Stromal cell of bone marrow (primary cell): ENCODE data around the gene TMF1.

ENCODE experiments used
- DNase-seq: peaks from one replicate; pipeline ENCODE4 v3.0.0-alpha.2; 2012; ENCODE audit warnings: low read depth

The TMF1 gene

DNA sequence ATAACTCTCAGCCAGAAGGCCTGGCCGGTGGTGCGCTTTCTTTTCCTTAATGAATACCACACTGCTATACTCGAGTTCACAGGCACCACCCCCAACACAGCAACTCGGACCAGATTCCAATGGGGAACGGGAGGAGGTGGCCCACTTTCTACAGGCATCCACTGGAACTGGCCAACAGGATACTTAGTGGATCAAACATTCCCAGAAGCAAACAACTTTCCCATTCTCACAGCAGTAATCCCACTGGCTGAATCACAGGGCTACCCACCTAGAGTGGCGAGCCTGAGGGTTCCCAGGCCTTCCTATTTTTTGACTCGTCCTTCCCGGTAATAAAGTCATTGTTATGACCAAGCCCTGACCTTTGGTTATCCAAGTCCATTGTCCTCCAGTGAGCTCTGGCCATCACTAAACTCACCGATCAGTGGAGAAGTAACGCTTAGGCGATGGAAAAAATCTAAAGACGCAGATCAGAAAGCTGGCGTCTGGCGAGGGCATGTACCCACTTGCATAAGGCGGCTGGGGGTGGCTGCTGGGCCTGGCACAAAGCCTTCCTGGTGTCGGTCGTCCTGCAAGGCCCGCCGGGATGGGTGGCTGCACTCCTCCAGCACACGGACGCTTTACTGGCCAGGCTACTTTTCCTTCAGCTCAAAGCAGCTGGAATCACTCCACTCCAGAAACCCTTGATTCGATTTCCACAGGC lies 39.9 kb downstream of the TMF1 start:
- no peak for DNase-seq

DNA sequence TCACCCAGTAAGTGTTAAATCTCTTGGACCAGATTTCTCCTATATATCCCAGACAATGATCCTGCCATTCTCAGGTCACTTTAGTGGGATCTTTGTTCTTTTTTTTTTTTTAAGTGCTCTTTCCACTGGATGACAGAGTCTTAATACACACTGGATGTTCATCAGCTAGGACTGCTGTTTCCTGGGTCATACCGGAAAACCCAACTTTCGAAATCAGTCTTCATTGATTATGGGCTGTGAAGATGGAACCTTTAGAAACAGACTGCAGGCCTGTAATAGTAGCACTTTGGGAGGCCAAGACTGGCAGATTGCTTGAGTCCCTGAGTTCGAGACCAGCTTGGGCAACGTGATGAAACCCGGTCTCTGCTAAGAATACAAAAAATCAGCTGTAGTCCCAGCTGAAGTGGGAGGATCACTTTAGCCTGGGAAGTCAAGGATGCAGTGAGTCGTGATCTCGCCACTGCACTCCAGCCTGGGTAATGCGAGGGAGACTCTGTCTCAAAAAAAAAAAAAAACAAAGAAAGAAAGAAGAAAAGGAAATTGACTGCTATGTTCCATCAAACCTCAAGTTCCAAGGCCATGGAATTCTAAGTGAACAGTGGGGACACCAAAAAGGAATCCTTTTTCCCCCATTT lies 40.9 kb downstream of the TMF1 start:
- DNase-seq = no peak

DNA sequence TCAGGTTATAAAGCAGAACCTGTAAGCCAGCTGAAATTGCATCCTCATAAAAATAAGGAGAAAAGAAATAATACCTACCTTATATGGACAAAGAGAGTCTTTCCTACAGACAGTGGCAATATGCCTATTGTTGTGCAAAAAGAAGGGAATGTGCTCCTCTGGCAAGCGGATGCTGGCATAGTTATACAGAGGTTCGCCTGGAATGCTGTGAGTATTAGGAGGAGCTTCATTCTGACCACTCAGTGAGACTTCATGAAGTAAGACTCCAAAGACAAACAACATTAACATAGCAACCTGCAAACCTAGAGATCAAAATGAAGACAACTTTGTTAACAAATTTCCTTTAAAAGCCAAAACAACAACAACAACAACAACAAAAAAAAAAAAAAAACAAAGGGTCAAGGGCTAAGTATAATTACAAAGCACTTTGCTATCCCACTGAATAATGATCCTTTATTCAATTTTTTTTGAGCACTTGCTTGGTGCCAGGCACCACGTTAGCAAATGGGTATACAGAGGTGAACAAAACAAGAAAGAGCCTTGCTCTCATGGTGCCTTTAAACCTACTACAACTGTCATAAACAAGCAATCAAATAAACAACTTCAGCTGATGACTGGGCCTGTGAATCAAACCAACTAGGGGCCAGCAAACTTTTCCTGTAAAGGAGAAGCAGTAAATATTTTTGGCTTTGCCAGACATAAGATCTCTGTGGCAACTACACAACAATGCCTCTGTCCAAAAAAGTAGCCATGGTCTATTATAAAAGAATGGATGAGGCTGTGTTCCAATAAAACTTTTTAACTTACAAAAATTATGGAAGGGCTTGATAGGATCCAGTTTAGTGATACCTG lies 42.3 kb downstream of the TMF1 start:
- peak; percentile 68 for DNase-seq

DNA sequence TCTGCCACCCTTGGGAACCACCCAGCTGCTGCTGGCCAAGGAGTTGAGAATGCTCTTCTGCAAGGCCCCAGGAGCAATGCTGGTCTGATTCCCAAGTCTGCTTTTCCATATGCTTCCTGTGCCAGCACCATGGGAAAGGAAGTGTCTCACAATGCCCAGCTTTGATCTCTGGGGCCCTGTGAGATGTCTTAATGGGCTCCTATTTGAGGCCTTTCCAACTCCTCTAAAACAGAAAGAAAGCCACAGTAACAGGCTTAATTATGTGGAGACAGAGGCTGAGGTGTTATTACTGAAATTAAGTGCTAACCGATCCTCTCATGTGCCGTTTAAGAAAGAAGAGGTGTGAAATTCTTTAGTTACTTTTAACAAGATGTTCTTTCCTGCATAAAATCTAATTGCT lies 43.2 kb downstream of the TMF1 start:
- no peak for DNase-seq

DNA sequence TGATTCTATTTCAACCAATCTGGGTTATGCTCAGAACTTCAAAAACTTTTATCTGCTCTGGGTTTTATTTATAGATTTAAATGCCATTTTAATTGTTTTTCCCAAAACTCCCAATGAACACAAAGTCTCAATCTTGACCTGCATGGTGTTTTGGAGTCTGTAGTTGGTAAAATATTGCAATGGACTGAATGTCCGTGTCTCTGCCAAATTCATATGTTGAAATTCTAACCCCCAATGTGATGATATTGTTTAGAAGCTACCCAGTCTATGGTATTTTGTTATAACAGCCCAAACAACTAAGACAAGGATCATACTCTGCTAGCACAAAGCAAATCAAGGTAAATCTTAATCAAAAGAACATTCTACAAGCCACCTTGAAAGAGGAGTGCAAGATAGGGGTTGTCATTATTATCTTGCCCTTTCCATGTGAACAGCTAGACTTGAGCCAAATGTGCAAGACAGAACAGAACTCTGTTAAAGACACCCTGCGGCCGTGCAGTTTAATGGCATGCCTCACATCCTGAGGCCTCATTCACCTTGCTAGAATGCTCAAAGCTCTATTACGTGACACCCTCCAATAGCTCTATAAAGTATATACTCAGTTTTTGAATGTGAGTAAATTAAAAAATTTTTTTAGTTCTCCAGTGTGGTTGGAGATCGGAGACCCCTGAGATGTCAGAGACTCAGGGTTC lies 46.2 kb downstream of the TMF1 start:
- DNase-seq = no peak

DNA sequence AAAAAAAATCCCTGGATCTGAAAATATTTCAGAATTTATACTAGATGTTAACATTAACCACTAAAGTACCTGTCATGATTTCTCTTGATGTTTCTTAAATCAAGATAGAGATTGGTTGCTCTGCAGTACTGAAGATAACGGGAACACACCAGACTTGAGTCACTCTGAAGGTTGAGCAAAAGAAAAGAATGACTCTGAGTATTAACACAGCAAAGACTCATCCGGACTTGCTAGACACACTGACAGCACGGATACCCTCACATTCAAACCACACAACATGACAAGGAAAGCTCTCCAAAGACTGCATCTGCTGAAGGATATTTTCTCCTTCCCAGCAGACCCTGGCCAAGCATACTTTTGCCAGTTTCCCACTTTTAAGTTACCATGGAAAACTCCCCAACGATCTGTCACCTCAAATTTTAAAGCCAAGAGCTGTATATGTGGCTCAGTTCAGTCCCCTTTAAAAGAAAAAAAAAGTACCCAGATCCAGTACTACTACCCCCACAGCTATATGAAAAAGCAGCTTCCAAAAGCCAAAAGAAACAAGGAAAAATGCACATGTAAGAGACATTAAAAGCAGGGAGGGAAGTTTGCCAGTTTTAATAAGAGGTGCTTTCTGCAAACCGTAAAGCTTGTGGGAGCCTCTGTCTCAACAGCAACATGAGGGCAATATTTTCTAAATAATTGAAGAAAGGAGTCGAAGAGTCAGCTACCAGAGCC lies 46.9 kb downstream of the TMF1 start:
- DNase-seq = no peak

DNA sequence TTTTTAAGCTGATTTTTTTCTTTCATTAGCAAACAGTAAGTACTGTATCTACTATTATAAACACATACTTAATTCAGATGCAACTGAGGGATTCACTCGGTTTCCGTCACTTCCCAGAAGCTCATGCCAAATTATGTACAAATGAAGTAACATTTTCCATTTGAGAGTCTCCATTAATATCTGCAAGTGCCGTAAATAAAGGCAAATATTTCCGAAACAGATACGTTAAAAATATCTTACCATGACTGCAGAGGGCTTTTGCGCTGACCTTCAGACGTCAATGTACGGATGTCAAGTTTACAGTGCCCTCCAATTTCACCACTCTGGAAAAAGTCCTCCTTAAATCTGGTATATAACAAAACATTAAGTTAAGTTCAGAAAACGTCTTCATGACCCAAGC lies 48.0 kb downstream of the TMF1 start:
- DNase-seq = no peak

GRCh38 chr3:68999605-69000004 lies 52.5 kb downstream of the TMF1 start:
- no peak for DNase-seq

GRCh38 chr3:68999158-68999557 lies 53.0 kb downstream of the TMF1 start:
- no peak for DNase-seq

- DNase-seq = no peak
These were observed 54.2 kb downstream of the TMF1 start for GRCh38 chr3:68997887-68998286.

GRCh38 chr3:68996356-68996995 lies 55.7 kb downstream of the TMF1 start:
- DNase-seq = no peak

- DNase-seq = no peak
These were observed 63.4 kb downstream of the TMF1 start for GRCh38 chr3:68988740-68989139.

GRCh38 chr3:68987322-68987721 lies 64.8 kb downstream of the TMF1 start:
- no peak for DNase-seq

GRCh38 chr3:68986496-68987208 lies 65.5 kb downstream of the TMF1 start:
- no peak for DNase-seq

DNA sequence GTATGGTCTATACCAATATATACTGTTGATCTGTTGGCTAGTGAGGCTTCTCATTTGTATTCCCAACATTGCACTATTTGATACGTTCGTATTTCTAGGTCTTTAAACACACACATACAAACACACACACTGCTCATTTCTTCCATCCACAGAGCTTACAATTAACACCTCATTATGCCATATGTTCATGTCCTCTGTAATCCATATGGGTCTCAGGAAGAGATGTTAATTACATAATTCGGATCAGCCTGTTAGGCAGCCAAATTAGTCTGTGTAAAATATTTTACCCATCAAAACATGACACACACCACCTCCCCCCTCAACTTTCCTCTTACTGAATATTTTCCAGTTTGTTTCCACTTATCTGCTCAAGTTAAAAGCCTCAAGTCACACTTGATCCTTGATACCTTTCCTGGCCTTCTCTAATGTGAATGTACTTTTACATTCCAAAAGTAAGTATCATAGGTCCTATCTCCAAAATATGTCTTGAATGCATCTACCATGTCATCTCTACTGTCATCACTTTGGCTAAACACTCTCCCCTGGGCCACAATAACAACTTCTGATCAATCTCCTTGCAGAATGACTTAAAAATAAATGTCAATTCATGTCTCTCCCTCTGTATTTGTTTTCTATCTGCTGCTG lies 66.9 kb downstream of the TMF1 start:
- DNase-seq = no peak

GRCh38 chr3:68984011-68984530 lies 68.1 kb downstream of the TMF1 start:
- DNase-seq = no peak

- no peak for DNase-seq
These were observed 74.5 kb downstream of the TMF1 start for GRCh38 chr3:68977486-68978167.

DNA sequence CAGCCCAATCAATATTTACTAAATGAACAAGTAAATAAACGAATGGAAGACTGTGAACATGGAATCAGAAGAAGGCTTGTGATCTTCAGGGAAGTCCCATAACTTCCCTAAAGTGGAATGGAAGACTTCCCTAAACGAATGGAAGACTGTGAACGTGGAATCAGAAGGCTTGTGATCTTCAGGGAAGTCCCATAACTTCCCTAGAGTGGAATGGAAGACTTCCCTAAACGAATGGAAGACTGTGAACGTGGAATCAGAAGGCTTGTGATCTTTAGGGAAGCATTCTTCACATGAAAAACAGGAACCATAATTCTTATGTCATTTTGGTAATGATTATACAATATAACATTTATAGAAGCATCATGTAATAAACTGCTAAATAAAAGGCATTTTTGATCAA lies 77.4 kb downstream of the TMF1 start:
- DNase-seq = no peak

GRCh38 chr3:68973639-68974038 lies 78.5 kb downstream of the TMF1 start:
- DNase-seq = no peak
